Measurements from ENCODE around the gene PLET1.
"Not testable (repeated sequence)": the region's sequence is repeated elsewhere in the genome, so short reads cannot be mapped to it uniquely, and the experiment has no call there.

PLET1 gene

GRCh38 chr11:112211536-112211935 is 49.1 kb downstream of the PLET1 start:
- DNase-seq (ENCODE audit: low spot score), result no peak

DNA sequence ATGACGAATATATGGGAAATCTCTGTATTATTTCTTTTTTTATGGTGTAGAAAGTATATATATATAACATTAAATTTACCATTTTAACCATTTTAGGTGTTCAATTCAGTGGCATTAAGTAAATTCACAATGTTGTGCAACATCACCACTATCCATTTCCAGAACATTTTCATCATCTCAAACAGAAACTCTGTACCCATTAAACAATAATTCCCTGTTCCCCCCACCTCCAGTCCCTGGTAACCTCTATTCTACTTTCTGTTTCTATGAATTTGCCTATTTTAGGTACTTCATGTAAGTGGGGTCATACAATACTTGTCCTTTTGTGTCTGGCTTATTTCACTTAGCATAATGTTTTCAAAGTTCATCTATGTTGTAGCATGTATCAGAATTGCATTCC is 49.8 kb downstream of the PLET1 start:
- no peak for DNase-seq (ENCODE audit: low spot score)

GRCh38 chr11:112206071-112206470 is 54.6 kb downstream of the PLET1 start:
- DNase-seq (ENCODE audit: low spot score), result no peak

GRCh38 chr11:112200252-112200651 is 60.4 kb downstream of the PLET1 start:
- DNase-seq (ENCODE audit: low spot score), result no peak

DNA sequence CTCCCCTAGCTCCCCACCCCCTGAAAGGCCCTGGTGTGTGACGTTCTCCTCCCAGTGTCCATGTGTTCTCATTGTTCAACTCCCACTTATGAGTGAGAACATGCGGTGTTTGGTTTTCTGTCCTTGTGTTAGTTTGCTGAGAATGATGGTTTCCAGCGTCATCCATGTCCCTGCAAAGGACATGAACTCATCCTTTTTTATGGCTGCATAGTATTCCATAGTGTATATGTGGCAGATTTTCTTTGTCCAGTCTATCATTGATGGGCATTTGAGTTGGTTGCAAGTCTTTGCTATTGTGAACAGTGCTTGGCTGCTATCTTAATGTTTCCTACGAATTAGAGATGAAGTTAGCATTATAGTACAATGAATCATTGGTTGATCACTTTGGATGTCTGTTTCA is 61.6 kb downstream of the PLET1 start:
- not testable (repeated sequence) for DNase-seq (ENCODE audit: low spot score)

Measured in kidney capillary endothelial cell (primary cell).